ENCODE measurements around the gene RABGGTA. TPM values are rescaled to one million over a fixed set of nuclear protein-coding genes. Genes with fewer than 3 reads are reported as not detected.

Gene RABGGTA
- total and polyA plus RNA-seq, 10 of the 15 experiments (the other 5 are each of a cell fraction or from before 2014, with no cell fraction given) = 19.1 to 75.6 (median 46.9) TPM

- H3K4me3 ChIP-seq = peak overlapping the region; percentile 87
- 79% methylated on average over 2 of the region's 2 CpGs for WGBS (ENCODE audit: insufficient coverage, insufficient replicate concordance, low lambda C conversion rate, missing lambda C conversion rate)
- ChIA-PET CTCF (interaction anchor here (0.7 to 3.0 kb wide), 8 partner anchors 9 to 100 kb away, joined by 3 to 12 read pairs (median 4); partner anchors contain the start of genes CIDEB, MDP1, RABGGTA and TINF2), SMC1A (ENCODE audit: uncharacterized antibody, unreplicated experiment) (interaction anchor here (0.9 to 2.8 kb wide), 3 partner anchors 9 to 14 kb away, joined by 4 to 12 read pairs (median 6); partner anchors contain the start of gene TINF2), POLR2A (interaction anchor here (1.7 to 2.1 kb wide), 2 partner anchors 9 to 37 kb away, joined by 4 to 15 read pairs; partner anchors contain the start of gene TINF2), RAD21 (ENCODE audit: unreplicated experiment) (interaction anchor here (2.3 kb wide), 1 partner anchor 9 kb away, joined by 13 read pairs; the partner anchor contains the start of gene TINF2)
- no peaks in the 10 kb centered on the region for H4K20me1 ChIP-seq (ENCODE audit: control insufficient read depth, insufficient read depth)
- peak overlapping the region; percentile 84; the same call in 1 of the 2 replicates for H3K27ac ChIP-seq (ENCODE audit: control insufficient read depth, insufficient read depth)
- peaks cover 35% of the 10 kb centered on the region for H3K79me2 ChIP-seq (ENCODE audit: control insufficient read depth, insufficient read depth, low read length)
- H3K9ac ChIP-seq (ENCODE audit: control insufficient read depth, insufficient read depth, low read length) = peak overlapping the region; percentile 92
- in situ Hi-C loops (cut with MboI) = no loop called here
- peak; percentile 25 for ATAC-seq
- BruUV-seq (replicated peaks) = no TSS peak
- peaks cover 14% of the 10 kb centered on the region for H3K4me1 ChIP-seq (ENCODE audit: control insufficient read depth, insufficient read depth, low read length)
- peak overlapping the region; percentile 93 for H3K4me2 ChIP-seq (ENCODE audit: control insufficient read depth, insufficient read depth)
- intact Hi-C loops (cut with micrococcal nuclease; ENCODE audit: unreplicated experiment) = no loop called here
- no peak for FAIRE-seq
- H2AFZ ChIP-seq (ENCODE audit: control insufficient read depth, low read depth, low read length) = no peak overlapping the region
- TF ChIP-seq YY1 (IDR thresholded peaks at IDR 0.05; ENCODE audit: low read depth, low read length) (no peak), KAT2A (conservative IDR thresholded peaks at IDR 0.05; ENCODE audit: control insufficient read depth, low read depth, low read length) (no peak), PML (IDR thresholded peaks at IDR 0.05; ENCODE audit: low read length) (no peak)
- TF ChIP-seq, protein P1, sequence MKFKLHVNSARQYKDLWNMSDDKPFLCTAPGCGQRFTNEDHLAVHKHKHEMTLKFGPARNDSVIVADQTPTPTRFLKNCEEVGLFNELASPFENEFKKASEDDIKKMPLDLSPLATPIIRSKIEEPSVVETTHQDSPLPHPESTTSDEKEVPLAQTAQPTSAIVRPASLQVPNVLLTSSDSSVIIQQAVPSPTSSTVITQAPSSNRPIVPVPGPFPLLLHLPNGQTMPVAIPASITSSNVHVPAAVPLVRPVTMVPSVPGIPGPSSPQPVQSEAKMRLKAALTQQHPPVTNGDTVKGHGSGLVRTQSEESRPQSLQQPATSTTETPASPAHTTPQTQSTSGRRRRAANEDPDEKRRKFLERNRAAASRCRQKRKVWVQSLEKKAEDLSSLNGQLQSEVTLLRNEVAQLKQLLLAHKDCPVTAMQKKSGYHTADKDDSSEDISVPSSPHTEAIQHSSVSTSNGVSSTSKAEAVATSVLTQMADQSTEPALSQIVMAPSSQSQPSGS (IDR thresholded peaks at IDR 0.05; ENCODE audit: low read length) = no peak
- TF ChIP-seq, protein P2, sequence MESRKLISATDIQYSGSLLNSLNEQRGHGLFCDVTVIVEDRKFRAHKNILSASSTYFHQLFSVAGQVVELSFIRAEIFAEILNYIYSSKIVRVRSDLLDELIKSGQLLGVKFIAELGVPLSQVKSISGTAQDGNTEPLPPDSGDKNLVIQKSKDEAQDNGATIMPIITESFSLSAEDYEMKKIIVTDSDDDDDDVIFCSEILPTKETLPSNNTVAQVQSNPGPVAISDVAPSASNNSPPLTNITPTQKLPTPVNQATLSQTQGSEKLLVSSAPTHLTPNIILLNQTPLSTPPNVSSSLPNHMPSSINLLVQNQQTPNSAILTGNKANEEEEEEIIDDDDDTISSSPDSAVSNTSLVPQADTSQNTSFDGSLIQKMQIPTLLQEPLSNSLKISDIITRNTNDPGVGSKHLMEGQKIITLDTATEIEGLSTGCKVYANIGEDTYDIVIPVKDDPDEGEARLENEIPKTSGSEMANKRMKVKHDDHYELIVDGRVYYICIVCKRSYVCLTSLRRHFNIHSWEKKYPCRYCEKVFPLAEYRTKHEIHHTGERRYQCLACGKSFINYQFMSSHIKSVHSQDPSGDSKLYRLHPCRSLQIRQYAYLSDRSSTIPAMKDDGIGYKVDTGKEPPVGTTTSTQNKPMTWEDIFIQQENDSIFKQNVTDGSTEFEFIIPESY (IDR thresholded peaks at IDR 0.05) = no peak
- TF ChIP-seq, protein P3, sequence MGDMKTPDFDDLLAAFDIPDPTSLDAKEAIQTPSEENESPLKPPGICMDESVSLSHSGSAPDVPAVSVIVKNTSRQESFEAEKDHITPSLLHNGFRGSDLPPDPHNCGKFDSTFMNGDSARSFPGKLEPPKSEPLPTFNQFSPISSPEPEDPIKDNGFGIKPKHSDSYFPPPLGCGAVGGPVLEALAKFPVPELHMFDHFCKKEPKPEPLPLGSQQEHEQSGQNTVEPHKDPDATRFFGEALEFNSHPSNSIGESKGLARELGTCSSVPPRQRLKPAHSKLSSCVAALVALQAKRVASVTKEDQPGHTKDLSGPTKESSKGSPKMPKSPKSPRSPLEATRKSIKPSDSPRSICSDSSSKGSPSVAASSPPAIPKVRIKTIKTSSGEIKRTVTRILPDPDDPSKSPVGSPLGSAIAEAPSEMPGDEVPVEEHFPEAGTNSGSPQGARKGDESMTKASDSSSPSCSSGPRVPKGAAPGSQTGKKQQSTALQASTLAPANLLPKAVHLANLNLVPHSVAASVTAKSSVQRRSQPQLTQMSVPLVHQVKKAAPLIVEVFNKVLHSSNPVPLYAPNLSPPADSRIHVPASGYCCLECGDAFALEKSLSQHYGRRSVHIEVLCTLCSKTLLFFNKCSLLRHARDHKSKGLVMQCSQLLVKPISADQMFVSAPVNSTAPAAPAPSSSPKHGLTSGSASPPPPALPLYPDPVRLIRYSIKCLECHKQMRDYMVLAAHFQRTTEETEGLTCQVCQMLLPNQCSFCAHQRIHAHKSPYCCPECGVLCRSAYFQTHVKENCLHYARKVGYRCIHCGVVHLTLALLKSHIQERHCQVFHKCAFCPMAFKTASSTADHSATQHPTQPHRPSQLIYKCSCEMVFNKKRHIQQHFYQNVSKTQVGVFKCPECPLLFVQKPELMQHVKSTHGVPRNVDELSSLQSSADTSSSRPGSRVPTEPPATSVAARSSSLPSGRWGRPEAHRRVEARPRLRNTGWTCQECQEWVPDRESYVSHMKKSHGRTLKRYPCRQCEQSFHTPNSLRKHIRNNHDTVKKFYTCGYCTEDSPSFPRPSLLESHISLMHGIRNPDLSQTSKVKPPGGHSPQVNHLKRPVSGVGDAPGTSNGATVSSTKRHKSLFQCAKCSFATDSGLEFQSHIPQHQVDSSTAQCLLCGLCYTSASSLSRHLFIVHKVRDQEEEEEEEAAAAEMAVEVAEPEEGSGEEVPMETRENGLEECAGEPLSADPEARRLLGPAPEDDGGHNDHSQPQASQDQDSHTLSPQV (IDR thresholded peaks at IDR 0.05) = no peak
- no peaks in the 10 kb centered on the region for H3K27me3 ChIP-seq (replicated peaks in 1 of 2; ENCODE audit: control insufficient read depth in 2 of 2, insufficient read depth in 2 of 2, low read length in 1 of 2)
- peaks cover 4 to 28% of the 10 kb centered on the region in 2 experiments for H3K36me3 ChIP-seq (ENCODE audit: control insufficient read depth in 2 of 2, insufficient read depth in 2 of 2, low read length in 1 of 2)
- DNase-seq (ENCODE audit: low read depth, low spot score) = no peak
- H3K9me3 ChIP-seq (replicated peaks; ENCODE audit: control insufficient read depth, insufficient read depth, low read length) = no peaks in the 10 kb centered on the region
Observed at GRCh38 chr14:24233538-24233866, 37.9 kb downstream of the RABGGTA start.

Data from GM12878 (cell line).